SU-DHL-6 (cell line): ENCODE measurements around the gene TAT.
"Not testable (repeated sequence)": the region's sequence is repeated elsewhere in the genome, so short reads cannot be mapped to it uniquely, and the experiment has no call there.

Source experiments
- H2AFZ ChIP-seq: fragments of 200-600 bp; sonication (generic); 2 replicates; pipeline ENCODE4 v1.6.1; 2014; ENCODE audit warnings: low read depth, mild to moderate bottlenecking, moderate library complexity, mixed read lengths, antibody characterized with exemption, low read length; ENCODE audit not compliant: severe bottlenecking
- H3F3A ChIP-seq: fragments of 200-600 bp; shearing (Covaris generic); 2 replicates; pipeline ENCODE4 v1.6.0; 2016; ENCODE audit warnings: antibody characterized with exemption, mild to moderate bottlenecking; ENCODE audit not compliant: insufficient read depth
- H3K27ac ChIP-seq: fragments of 200-600 bp; sonication (generic); 2 replicates; pipeline ENCODE4 v1.5.1; 2016; ENCODE audit warnings: low read depth, mild to moderate bottlenecking, low read length, moderate library complexity, mixed read lengths
- H3K27me3 ChIP-seq: fragments of 200-600 bp; sonication (generic), shearing (Covaris generic); 2 replicates; pipeline ENCODE4 v1.6.0; 2014; ENCODE audit warnings: mild to moderate bottlenecking, low read length
- H3K36me3 ChIP-seq: fragments of 200-600 bp; sonication (generic); 2 replicates; pipeline ENCODE4 v1.6.1; 2014; ENCODE audit warnings: mild to moderate bottlenecking, low read length, mixed read lengths
- H3K4me2 ChIP-seq: fragments of 300-600, 200-600 bp; shearing (Covaris generic), sonication (generic); 2 replicates; pipeline ENCODE4 v1.6.0; 2014; ENCODE audit warnings: low read length, low read depth, mild to moderate bottlenecking; ENCODE audit not compliant: poor library complexity, severe bottlenecking
- H3K4me3 ChIP-seq: fragments of 200-600 bp; sonication (generic); 2 replicates; pipeline ENCODE4 v1.5.1; 2014; ENCODE audit warnings: antibody characterized with exemption, low read length, mild to moderate bottlenecking, mixed read lengths; ENCODE audit not compliant: insufficient read depth, poor library complexity, severe bottlenecking
- H3K79me2 ChIP-seq: fragments of 200-600 bp; sonication (generic); 2 replicates; pipeline ENCODE4 v1.6.1; 2014; ENCODE audit warnings: mild to moderate bottlenecking, low read length, moderate library complexity; ENCODE audit not compliant: insufficient read depth
- H3K9ac ChIP-seq: fragments of 200-600 bp; sonication (generic); 2 replicates; pipeline ENCODE4 v1.7.0; 2014; ENCODE audit warnings: mild to moderate bottlenecking, low read length
- H3K9me2 ChIP-seq: fragments of 200-600 bp; sonication (generic); replicated peaks from 2 replicates; pipeline ENCODE4 v1.6.1; 2014; ENCODE audit warnings: low read length; ENCODE audit not compliant: insufficient read depth
- H3K9me3 ChIP-seq: fragments of 200-600 bp; sonication (generic); 2 replicates; pipeline ENCODE4 v1.6.1; 2014; ENCODE audit warnings: low read length, mixed read lengths; ENCODE audit not compliant: insufficient read depth
- H4K20me1 ChIP-seq: fragments of 200-600 bp; sonication (generic); 2 replicates; pipeline ENCODE4 v1.6.1; 2014; ENCODE audit warnings: low read depth, mild to moderate bottlenecking, antibody characterized with exemption, low read length, moderate library complexity, mixed read lengths
- CTCF ChIP-seq: fragments of 200-600 bp; sonication (generic); IDR thresholded peaks from one replicate; pipeline ENCODE4 v1.5.1; 2017; ENCODE audit warnings: antibody characterized with exemption, mild to moderate bottlenecking, low read length, moderate library complexity; ENCODE audit not compliant: insufficient read depth, poor library complexity, severe bottlenecking
- EZH2phosphoT487 ChIP-seq: fragments of 200-600 bp; sonication (generic), shearing (Covaris generic); conservative IDR thresholded peaks from 2 replicates; pipeline ENCODE4 v1.6.1; 2018; ENCODE audit warnings: mild to moderate bottlenecking, antibody characterized with exemption, low read length, moderate library complexity, mixed read lengths

TAT gene

GRCh38 chr16:71623597-71623996 is 46.7 kb upstream of the TAT start:
- no peak overlapping the region for H3K4me2 ChIP-seq
- no peaks in the 10 kb centered on the region for H3K9me2 ChIP-seq
- no peaks in the 10 kb centered on the region for H3F3A ChIP-seq
- no peak overlapping the region for H3K27ac ChIP-seq
- H3K9ac ChIP-seq, result no peak overlapping the region
- H3K79me2 ChIP-seq, result no peaks in the 10 kb centered on the region
- H4K20me1 ChIP-seq, result no peaks in the 10 kb centered on the region
- H3K4me3 ChIP-seq, result no peak overlapping the region
- TF ChIP-seq CTCF (no peak), EZH2phosphoT487 (no peak)
- no peak overlapping the region for H2AFZ ChIP-seq
- no peaks in the 10 kb centered on the region for H3K9me3 ChIP-seq
- no peaks in the 10 kb centered on the region for H3K36me3 ChIP-seq
- no peaks in the 10 kb centered on the region for H3K27me3 ChIP-seq

- H4K20me1 ChIP-seq, result no peaks in the 10 kb centered on the region
- no peak overlapping the region for H3K4me3 ChIP-seq
- no peak overlapping the region for H3K27ac ChIP-seq
- H3K9me2 ChIP-seq, result no peaks in the 10 kb centered on the region
- no peaks in the 10 kb centered on the region for H3K79me2 ChIP-seq
- no peaks in the 10 kb centered on the region for H3F3A ChIP-seq
- no peaks in the 10 kb centered on the region for H3K36me3 ChIP-seq
- no peaks in the 10 kb centered on the region for H3K27me3 ChIP-seq
- TF ChIP-seq CTCF (no peak), EZH2phosphoT487 (no peak)
- no peak overlapping the region for H3K9ac ChIP-seq
- no peak overlapping the region for H2AFZ ChIP-seq
- H3K9me3 ChIP-seq, result no peaks in the 10 kb centered on the region
- H3K4me2 ChIP-seq, result no peak overlapping the region
Measured at GRCh38 chr16:71622088-71622487, 45.2 kb upstream of the TAT start.

GRCh38 chr16:71618429-71618828 is 41.5 kb upstream of the TAT start:
- H3K9me3 ChIP-seq, result no peaks in the 10 kb centered on the region
- H3F3A ChIP-seq, result no peaks in the 10 kb centered on the region
- no peaks in the 10 kb centered on the region for H3K27me3 ChIP-seq
- no peak overlapping the region for H2AFZ ChIP-seq
- no peak overlapping the region for H3K27ac ChIP-seq
- H4K20me1 ChIP-seq, result no peaks in the 10 kb centered on the region
- H3K9me2 ChIP-seq, result no peaks in the 10 kb centered on the region
- TF ChIP-seq CTCF (no peak), EZH2phosphoT487 (no peak)
- no peaks in the 10 kb centered on the region for H3K36me3 ChIP-seq
- no peaks in the 10 kb centered on the region for H3K79me2 ChIP-seq
- no peak overlapping the region for H3K9ac ChIP-seq
- no peak overlapping the region for H3K4me2 ChIP-seq
- H3K4me3 ChIP-seq, result no peak overlapping the region

GRCh38 chr16:71614956-71615355 is 38.1 kb upstream of the TAT start:
- not testable (repeated sequence) for H2AFZ ChIP-seq, H4K20me1 ChIP-seq, H3K9ac ChIP-seq, H3K36me3 ChIP-seq, H3K27me3 ChIP-seq, H3K4me2 ChIP-seq, H3K9me2 ChIP-seq, H3K79me2 ChIP-seq, H3K4me3 ChIP-seq, H3K9me3 ChIP-seq, H3F3A ChIP-seq, H3K27ac ChIP-seq
